ENCODE results near the gene LAMP1. TPM values are rescaled to one million over a fixed set of nuclear protein-coding genes. Genes with fewer than 3 reads are reported as not detected.
"Not testable (repeated sequence)": the region's sequence is repeated elsewhere in the genome, so short reads cannot be mapped to it uniquely, and the experiment has no call there.

Gene LAMP1
- total RNA-seq, 3 donors from 2014 or later: 96.7 to 167 (median 99.1) TPM

DNA sequence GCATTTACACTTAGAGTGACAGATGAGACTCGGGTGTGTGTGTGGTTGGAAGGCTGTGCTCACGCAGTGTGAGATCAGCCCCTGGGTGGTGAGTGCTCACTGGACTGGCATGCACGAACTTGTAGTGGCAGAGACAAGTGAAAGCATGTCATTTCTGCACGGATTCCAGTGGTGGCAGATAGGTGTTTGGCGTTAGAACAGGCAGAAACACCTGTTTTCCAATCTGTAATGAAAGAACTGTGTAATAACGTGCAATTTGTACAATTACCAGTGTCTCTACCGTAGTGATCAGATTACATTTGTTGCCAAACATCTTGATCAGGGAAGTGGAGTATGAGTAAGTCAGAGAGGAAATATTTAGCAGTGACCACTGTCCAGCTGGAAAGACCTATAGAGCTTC, 8.2 kb downstream of the LAMP1 start:
- Histone ChIP-seq H3K9me3 (no peaks in the 10 kb centered on the region), H3K4me3 (no peak overlapping the region), H3K27me3 (no peaks in the 10 kb centered on the region), H3K4me1 (peaks cover 0 to 7% of the 10 kb centered on the region in 2 donors), H3K36me3 (no peaks in the 10 kb centered on the region), H3K27ac (no peak overlapping the region)
- TF ChIP-seq POLR2A (IDR thresholded peaks at IDR 0.05) (no peak), POLR2AphosphoS5 (IDR thresholded peaks at IDR 0.05) (no peak)
- TF ChIP-seq, protein P1, sequence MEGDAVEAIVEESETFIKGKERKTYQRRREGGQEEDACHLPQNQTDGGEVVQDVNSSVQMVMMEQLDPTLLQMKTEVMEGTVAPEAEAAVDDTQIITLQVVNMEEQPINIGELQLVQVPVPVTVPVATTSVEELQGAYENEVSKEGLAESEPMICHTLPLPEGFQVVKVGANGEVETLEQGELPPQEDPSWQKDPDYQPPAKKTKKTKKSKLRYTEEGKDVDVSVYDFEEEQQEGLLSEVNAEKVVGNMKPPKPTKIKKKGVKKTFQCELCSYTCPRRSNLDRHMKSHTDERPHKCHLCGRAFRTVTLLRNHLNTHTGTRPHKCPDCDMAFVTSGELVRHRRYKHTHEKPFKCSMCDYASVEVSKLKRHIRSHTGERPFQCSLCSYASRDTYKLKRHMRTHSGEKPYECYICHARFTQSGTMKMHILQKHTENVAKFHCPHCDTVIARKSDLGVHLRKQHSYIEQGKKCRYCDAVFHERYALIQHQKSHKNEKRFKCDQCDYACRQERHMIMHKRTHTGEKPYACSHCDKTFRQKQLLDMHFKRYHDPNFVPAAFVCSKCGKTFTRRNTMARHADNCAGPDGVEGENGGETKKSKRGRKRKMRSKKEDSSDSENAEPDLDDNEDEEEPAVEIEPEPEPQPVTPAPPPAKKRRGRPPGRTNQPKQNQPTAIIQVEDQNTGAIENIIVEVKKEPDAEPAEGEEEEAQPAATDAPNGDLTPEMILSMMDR (IDR thresholded peaks at IDR 0.05): no peak
- intact Hi-C loops (cut with DNase I; ENCODE audit: low total_unique reads): no loop called here
- DNase-seq (ENCODE audit: low spot score in 2 of 2): no peak

DNA sequence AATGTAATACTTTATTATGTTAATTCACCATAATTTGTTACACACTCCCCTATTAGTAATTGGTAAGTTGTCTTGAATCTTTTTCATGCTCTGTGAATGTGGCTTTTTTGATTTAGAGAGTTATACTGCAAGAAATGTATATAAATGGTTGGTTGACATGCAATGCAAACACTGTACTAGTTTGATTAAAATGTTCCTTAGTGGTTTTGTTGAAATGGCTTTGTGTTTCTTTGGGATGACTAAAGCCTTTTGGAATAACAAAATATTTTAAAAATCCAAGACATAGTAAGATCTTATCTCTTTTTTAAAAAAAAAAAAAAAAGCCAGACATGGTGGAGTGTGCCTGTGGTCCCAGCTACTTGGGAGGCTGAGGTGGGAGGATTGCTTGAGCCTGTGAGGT, 10.5 kb downstream of the LAMP1 start:
- no peak for DNase-seq (ENCODE audit: low spot score in 2 of 2)
- TF ChIP-seq, protein P1 (IDR thresholded peaks at IDR 0.05): no peak
- Histone ChIP-seq H3K4me1 (peaks cover 0 to 7% of the 10 kb centered on the region in 2 donors), H3K36me3 (no peaks in the 10 kb centered on the region), H3K4me3 (no peak overlapping the region), H3K9me3 (no peaks in the 10 kb centered on the region), H3K27me3 (no peaks in the 10 kb centered on the region), H3K27ac (no peak overlapping the region)
- intact Hi-C loops (cut with DNase I; ENCODE audit: low total_unique reads): no loop called here

DNA sequence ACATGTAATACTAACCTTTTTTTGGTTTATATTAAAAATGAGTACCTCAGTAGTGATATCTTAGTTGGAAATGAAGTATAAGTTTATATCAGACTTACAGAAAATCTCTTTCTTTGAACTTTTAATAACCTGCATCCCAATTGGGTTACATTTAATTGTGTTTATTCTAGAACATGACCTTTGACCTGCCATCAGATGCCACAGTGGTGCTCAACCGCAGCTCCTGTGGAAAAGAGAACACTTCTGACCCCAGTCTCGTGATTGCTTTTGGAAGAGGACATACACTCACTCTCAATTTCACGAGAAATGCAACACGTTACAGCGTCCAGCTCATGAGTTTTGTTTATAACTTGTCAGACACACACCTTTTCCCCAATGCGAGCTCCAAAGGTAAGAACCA, 12.4 kb downstream of the LAMP1 start:
- no peaks in the 10 kb centered on the region for H3K27me3 ChIP-seq
- intact Hi-C loops (cut with DNase I; ENCODE audit: low total_unique reads): no loop called here
- TF ChIP-seq, protein P1 (IDR thresholded peaks at IDR 0.05): no peak
- TF ChIP-seq POLR2A (IDR thresholded peaks at IDR 0.05) (no peak), POLR2AphosphoS5 (IDR thresholded peaks at IDR 0.05) (no peak)
- H3K27ac ChIP-seq: no peak overlapping the region
- H3K36me3 ChIP-seq: no peaks in the 10 kb centered on the region
- peaks cover 0 to 7% of the 10 kb centered on the region in 2 donors for H3K4me1 ChIP-seq
- no peaks in the 10 kb centered on the region for H3K9me3 ChIP-seq
- DNase-seq (ENCODE audit: low spot score in 2 of 2): no peak
- no peak overlapping the region for H3K4me3 ChIP-seq

DNA sequence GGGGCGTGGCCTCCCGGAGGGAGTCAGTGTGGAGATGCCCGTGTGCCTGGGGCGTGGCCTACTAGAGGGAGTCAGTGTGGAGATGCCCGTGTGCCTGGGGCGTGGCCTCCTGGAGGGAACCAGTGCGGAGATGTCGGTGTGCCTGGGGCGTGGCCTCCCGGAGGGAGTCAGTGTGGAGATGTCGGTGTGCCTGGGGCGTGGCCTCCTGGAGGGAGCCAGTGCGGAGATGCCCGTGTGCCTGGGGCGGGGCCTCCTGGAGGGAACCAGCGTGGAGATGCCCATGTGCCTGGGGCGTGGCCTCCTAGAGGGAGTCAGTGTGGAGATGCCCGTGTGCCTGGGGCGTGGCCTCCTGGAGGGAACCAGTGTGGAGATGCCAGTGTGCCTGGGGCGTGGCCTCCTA, 17.1 kb downstream of the LAMP1 start:
- H3K4me3 ChIP-seq; H3K36me3 ChIP-seq; DNase-seq (ENCODE audit: low spot score in 2 of 2); H3K27me3 ChIP-seq; H3K4me1 ChIP-seq; H3K27ac ChIP-seq; H3K9me3 ChIP-seq; intact Hi-C loops (cut with DNase I; ENCODE audit: low total_unique reads): not testable (repeated sequence)

DNA sequence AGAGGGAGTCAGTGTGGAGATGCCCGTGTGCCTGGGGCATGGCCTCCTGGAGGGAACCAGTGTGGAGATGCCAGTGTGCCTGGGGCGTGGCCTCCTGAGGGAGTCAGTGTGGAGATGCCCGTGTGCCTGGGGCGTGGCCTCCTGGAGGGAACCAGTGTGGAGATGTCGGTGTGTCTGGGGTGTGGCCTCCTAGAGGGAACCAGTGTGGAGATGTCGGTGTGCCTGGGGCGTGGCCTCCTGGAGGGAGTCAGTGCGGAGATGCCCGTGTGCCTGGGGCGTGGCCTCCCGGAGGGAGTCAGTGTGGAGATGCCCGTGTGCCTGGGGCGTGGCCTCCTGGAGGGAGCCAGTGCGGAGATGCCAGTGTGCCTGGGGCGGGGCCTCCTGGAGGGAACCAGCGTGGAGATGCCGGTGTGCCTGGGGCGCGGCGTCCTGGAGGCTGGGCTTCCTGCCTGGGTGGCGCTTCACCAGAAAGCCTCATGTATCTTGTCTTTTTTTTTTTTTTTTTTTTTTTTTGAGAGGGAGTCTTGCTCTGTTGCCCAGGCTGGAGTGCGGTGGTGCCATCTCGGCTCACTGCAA, 17.9 kb downstream of the LAMP1 start:
- H3K27me3 ChIP-seq; H3K9me3 ChIP-seq; H3K4me1 ChIP-seq; DNase-seq (ENCODE audit: low spot score in 2 of 2); H3K36me3 ChIP-seq; H3K4me3 ChIP-seq; intact Hi-C loops (cut with DNase I; ENCODE audit: low total_unique reads); H3K27ac ChIP-seq: not testable (repeated sequence)

DNA sequence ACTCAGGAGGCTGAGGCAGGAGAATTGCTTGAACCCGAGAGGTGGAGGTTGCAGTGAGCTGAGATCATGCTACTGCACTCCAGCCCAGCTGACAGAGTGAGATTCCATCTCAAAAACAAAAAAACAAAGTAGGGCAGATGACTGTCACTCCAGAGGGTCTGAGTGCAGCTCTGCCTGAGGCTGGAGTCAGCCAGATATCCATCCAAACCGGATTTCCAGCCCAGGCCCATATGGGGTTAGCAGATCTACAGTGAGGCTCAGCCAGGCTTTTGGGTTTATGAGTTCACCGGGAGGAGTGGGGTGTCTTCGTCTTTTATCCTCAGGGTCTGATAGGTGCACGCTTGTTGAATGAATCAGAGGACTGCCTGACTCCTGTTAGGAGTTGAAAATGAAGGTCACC, 19.0 kb downstream of the LAMP1 start:
- H3K4me3 ChIP-seq: no peak overlapping the region
- no peak for TF ChIP-seq POLR2AphosphoS5 (IDR thresholded peaks at IDR 0.05)
- TF ChIP-seq POLR2A (IDR thresholded peaks at IDR 0.05): no peak
- TF ChIP-seq, protein P1 (IDR thresholded peaks at IDR 0.05): no peak
- no peak for DNase-seq (ENCODE audit: low spot score in 2 of 2)
- no peaks in the 10 kb centered on the region for H3K27me3 ChIP-seq
- no peak overlapping the region for H3K27ac ChIP-seq
- no peaks in the 10 kb centered on the region for H3K4me1 ChIP-seq
- H3K36me3 ChIP-seq: no peaks in the 10 kb centered on the region
- H3K9me3 ChIP-seq: no peaks in the 10 kb centered on the region
- intact Hi-C loops (cut with DNase I; ENCODE audit: low total_unique reads): no loop called here
